CD4-positive, alpha-beta T cell treated with Interleukin-10 for 1 hour (primary cell): ENCODE results near the gene CD4.

ENCODE experiments used
- DNase-seq: peaks from one replicate; pipeline ENCODE4 v3.0.0-alpha.2; 2020

Gene CD4

DNA sequence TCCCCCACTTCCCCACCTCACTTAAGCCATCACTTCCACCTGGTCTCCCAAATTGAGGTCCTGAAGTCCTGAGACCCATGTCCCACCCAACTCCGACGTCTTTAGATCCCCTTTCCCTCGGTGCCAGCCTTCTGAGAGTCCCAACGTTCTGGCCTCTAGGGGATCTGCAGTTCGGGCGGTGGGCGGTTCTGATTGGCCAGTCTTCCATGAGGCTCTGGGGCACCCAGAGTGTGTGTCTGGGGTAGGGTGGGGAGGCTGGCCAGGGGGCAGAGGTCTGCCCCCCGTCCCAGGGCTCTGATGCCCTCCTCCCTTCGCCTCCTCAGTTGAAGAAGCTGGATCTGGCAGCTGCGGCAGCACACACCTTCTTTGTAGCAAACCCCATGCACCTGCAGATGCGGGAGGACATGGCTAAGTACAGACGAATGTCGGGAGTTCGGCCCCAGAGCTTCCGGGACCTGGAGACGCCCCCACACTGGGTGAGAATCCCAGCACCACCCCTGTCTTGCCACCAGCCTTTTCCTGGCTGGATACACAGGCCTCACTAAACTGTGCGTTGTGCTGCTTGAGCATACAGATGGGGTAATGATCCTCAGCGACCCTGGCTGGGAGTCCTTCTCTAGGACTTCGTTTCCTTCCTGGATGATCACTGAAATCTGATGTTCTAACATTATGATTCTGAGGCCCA is 40.4 kb downstream of the CD4 start:
- DNase-seq: no peak

DNA sequence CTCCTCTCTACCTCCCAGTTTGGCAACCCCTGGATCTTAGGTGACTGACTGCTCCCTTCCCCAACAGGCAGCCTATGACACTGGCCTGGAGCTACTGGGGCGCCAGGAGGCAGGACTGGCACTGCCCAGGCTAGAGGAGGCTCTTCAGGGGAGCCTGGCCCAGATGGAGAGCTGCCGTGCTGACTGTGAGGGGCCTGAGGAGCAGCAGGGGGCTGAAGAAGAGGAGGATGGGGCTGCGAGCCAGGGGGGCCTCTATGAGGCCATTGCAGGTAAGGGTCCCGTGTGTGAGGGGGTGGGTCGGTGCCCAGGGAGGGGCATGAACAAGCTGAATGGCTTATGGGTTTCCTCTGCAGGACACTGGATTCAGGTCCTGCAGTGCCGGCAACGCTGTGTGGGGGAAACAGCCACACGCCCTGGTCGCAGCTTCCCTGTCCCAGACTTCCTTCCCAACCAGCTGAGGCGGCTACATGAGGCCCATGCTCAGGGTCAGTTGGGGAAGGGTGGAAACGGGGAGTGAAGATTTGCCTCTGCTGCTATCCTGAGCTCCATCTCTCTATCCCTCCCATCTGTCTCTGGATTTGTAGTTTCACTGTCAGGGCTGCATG is 41.1 kb downstream of the CD4 start:
- no peak for DNase-seq

DNA sequence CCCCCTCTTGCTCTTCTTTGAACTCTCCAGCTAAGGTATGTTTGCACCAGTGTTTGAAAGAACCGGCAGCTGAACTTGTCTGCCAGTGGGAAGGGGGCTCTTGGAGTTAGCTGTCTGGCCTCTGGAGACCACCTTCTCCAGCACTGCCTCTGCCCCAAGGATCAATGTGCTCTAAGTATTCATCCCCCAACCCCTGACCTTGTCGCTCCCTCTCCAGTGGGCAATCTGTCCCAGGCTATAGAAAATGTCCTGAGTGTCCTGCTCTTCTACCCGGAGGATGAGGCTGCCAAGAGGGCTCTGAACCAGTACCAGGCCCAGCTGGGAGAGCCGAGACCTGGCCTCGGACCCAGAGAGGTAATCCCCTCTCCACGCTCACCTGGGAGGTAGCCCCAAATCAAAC is 41.7 kb downstream of the CD4 start:
- DNase-seq: no peak

DNA sequence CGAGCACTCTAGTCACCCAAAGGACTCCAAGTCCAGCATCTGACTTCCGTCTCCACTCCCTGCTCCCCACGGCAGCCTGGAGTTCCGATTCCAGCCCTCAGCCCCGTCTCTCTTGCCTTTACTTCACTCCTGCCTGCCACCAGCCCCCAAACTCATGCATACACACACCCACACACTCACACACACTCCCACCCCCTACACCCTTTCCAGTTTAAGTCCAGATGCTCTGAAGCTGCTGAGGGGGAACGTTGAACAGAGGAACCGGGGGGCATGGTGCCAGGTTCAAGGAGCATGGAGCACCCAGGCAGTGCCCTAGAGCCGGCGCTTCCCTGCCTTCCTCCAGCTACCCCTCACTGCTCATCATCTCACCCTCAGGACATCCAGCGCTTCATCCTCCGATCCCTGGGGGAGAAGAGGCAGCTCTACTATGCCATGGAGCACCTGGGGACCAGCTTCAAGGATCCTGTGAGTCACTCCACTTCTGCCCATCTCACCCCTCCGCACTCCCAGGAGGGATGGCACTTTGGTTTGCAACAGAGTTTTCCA is 42.2 kb downstream of the CD4 start:
- DNase-seq: no peak

DNA sequence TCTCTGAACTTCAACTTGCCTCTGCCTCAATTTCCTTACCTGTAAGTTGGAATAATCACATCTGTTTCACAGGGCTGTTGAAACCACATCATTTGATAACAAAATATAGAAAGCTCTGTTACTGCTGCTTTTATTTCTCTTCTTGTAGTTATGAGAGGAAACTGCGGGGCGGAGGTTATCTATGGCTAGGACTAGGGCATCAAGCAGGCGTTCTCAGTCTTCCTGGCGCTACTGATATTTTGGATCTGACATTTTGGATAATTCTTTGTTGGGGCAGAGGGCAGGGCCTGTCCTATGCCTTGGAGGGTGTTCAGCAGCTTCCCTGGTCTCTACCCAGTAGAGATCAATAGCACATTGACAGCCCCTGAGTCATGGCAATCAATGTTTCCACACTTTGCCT is 42.8 kb downstream of the CD4 start:
- no peak for DNase-seq

DNA sequence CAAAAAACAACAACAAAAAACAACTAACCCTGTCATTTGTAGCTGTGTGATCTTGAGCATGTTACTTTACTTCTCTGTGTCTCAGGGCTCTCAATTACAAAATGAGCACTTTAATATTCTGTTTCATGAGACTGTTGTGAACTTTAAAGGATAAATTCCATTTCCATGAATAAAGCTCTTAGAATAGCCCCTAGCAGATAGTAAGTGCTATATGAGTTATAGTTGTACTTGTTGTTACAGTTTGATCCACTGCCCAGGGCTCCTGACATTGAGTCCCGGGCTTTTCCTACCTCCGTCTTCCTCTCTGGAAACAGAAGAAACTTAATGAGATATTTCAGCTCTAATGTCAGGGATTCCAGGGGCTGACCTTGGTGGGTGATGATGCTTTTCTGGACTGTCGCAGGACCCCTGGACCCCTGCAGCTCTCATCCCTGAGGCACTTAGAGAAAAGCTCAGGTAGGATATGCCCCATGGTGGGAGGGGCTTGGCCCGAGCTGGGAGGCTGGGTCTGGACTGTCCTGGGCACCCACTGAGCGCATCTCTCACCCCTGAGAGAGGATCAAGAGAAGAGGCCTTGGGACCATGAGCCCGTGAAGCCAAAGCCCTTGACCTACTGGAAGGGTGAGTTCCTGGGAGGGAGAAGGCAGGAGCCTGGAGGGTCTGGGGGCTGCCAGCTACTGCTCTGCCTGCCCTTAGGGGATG is 44.0 kb downstream of the CD4 start:
- no peak for DNase-seq

DNA sequence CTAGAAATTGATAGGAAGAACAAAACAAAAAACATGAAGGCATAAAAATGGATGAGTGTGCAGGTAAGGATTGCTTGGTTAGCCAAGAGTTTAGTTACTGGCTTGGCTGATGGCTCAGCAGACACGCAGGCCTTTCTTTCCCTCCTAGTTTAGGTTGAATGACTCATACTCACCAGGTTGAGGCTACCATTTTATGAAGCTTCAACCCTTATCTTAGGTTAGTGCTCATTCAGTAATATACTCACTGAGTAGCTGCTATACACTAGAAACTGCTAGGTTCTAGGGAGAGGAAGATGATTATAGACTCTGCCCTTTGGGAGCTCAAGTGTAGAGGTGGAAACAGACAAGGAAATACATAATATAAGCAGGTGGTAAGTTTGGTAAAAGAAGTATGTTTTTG is 44.9 kb downstream of the CD4 start:
- no peak for DNase-seq

DNA sequence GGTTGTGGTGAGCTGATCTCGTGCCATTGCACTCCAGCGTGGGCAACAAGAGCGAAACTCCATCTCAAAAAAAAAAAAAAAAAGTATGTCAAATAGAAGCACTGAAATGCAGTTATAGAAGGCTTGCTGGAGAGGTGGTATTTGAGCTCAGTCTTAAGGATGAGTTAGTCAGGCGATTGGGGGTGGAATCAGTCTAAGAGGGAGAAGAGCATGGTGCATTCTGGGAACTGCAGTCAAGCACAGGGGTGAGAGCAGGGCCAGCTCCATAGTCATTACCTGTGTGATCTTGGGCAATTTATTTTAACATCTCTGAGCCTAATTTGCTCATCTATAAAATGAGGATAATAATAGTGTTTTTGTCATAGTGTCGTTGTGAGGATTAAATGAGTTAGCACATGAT is 45.5 kb downstream of the CD4 start:
- no peak for DNase-seq

DNA sequence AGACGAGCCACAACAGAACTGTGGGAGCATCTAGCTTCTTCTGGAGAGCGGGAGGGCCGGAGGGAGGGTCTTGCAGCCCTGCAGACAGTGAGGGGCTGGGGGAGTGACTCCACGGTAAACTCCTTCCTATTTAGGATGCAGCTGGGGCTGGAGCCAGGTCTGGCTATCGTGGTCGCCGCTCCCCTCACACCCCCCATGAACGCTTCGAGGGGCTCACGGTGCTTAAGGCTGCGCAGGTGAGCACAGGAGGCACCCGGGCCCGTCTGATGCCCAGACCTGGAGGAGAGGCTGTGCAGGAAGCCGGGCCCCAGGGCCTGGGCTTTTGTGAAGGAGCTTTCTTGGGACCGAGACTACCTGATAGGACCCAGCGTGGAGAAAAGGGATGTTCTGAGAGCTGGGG is 47.5 kb downstream of the CD4 start:
- DNase-seq: no peak

DNA sequence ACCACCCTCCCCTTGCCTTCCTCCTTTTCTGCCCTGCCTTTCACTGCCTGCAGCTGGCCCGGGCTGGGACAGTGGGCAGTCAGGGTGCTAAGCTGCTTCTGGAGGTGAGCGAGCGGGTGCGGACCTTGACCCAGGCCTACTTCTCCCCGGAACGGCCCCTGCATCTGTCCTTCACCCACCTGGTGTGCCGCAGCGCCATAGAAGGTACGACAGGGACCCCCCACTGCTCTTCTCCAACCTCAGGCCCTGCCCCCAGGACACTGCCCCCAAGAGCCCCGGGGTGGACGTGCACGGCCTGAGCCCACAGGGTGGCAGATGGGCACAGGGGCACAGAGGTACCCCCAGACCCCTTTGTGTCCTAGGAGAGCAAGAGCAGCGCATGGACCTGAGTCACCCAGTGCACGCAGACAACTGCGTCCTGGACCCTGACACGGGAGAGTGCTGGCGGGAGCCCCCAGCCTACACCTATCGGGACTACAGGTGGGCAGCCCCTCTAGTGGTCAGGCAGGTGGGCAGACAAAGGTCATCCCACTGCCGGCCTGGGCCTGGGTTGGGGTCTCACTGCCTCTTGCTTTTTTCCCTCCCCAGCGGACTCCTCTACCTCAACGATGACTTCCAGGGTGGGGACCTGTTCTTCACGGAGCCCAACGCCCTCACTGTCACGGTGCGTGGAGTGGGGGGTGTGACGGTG is 48.2 kb downstream of the CD4 start:
- DNase-seq: no peak

DNA sequence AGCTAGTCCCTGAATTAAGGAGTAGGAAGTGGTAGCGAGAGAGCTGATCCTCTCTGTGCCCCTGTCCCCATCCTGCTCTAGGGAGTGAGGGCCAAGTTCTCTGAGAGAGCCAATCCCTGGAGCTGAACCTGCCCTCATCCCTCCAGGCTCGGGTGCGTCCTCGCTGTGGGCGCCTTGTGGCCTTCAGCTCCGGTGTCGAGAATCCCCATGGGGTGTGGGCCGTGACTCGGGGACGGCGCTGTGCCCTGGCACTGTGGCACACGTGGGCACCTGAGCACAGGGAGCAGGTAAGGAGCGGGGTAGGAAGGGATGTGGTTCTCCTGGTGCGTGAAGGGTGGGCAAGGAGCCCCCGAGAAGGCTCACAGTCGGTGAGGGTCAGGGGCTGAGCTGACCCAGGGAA is 49.5 kb downstream of the CD4 start:
- no peak for DNase-seq

DNA sequence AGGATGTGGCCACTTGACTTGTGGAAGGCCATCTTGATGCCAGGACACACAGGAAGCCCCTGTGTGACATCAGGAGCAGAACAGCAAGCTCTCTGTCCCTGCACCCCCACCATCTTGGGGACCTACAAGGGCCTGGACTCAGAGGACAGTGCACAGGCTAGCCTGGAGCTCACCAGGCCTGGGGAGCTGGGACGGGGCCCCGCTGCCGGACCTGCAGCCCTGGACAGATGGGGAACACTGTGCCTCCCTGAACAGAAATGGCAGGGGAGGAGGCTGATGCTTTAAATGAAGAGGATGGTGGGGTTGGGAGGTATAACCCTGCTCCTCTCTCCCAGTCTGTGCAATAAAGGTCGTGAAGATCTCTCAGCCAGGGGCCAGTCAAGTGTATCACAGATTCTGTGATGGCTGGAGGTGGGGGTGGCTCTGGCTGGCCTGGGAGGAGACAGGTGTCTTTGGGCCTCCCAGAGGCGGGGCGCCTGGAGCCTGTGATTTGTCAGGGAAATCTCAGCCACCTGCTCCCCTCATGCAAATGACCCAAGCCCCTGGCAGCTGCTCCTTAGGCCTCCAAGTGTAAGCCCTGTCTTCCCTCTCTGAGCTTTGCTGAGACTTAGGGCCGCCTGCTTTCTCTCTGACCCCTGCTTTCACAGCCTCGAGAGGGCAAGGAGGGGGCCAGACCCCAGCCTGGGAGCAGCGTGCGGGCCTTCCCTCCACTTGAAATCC is 50.3 kb downstream of the CD4 start:
- DNase-seq: no peak

DNA sequence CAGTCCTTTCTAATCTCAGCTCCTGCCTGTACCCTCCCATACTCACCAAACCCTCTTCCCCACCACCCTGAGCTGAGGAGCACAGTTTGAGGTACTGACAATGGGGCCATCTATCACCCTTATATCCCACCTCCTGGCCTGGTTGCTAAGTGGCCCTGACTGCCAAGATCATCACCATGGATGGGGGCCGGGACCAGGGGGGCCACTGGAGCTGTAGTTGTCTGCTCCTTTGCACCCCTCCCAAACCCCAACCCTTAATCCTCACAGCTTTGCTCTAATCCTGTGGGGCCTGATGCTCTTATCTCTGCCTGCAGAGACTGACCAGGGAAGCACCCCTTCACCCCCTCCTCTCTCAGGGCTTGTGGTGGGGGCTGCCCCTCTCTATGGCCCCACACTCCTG is 51.0 kb downstream of the CD4 start:
- DNase-seq: no peak

DNA sequence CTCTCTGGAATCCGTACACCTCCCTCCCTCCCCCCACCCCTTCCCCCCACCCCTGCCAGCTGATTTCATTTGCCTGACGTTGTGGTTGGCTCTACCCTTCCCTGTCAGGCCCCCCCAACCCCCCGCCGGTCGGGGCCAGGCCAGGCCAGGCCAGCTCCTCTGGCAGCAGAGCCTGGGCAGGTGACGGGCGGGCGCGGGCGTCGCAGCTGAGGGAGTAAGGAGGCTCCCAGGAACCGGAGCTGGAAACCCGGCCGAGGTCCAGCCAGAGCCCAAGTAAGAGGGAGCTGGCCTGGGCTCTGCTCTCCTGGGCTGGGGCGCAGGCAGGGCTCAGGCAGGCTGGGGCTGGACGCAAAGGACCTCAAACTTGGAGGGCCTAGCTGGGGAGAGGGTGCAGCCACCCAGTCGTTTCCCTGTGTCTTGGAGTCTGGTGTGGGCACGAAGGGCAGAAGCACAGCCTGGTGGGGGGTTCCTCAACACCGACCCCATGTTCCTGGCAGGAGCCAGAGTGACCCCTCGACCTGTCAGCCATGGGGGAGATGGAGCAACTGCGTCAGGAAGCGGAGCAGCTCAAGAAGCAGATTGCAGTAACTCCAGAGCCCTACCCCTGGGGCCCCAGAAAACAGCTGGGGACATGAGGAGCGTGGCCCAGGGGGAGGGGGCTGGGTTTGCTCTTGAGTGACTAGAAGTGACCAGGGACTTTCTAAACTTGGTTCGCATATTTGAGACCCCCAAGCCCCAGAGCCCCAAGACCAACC is 51.6 kb downstream of the CD4 start, which contains the start of gene GNB3:
TSS of gene GNB3 (plus strand) at position 165 of the 755 bp plus-strand sequence. CDS start at position 528, 363 bp downstream.
- DNase-seq: no peak

DNA sequence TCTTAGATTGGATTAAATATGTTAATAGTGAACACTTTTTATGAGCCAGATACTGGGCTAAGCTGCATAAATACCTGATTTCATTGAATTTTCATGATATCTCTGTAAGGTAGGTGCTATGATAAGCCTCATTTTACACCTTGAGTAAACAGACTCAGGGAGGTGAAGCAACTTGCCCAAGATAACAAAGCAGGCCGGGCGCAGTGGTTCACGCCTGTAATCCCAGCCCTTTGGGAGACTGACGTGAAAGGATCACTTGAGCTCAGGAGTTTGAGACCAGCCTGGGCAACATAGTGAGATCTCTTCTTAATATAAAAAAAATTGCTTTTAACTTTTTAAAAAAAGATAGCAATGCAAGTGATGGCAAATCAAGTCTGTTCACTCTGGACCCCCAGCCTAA is 52.7 kb downstream of the CD4 start:
- DNase-seq: no peak

DNA sequence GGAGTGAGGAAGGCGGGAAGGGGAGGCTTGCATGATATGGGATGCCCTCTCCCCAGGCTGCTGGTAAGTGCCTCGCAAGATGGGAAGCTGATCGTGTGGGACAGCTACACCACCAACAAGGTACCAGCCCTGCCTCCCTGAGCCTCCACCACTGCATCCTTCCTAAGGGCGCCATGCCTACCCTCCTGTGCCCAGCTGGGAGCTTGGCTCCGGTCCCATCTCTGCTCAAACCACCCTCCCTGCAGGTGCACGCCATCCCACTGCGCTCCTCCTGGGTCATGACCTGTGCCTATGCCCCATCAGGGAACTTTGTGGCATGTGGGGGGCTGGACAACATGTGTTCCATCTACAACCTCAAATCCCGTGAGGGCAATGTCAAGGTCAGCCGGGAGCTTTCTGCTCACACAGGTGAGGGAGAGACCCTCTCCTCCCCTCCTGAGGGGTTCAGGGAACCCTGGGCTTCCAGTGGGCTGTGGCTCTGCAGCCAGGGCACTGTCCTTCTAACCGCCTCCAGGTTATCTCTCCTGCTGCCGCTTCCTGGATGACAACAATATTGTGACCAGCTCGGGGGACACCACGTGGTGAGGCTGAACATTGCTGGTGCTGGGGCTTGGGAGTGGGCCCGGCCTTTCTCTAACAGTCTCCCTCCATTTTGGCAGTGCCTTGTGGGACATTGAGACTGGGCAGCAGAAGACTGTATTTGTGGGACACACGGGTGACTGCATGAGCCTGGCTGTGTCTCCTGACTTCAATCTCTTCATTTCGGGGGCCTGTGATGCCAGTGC is 54.0 kb downstream of the CD4 start:
- no peak for DNase-seq

DNA sequence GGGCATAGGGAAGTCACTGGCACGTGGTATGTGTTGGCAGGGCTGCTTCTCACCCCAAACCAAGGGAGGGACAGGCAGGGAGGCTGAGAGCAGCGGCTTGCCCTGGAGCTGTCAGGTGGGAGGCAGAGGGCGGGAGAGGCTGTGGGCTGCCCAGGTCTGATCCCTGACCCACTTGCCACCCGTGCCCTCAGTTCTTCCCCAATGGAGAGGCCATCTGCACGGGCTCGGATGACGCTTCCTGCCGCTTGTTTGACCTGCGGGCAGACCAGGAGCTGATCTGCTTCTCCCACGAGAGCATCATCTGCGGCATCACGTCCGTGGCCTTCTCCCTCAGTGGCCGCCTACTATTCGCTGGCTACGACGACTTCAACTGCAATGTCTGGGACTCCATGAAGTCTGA is 56.1 kb downstream of the CD4 start:
- no peak for DNase-seq

DNA sequence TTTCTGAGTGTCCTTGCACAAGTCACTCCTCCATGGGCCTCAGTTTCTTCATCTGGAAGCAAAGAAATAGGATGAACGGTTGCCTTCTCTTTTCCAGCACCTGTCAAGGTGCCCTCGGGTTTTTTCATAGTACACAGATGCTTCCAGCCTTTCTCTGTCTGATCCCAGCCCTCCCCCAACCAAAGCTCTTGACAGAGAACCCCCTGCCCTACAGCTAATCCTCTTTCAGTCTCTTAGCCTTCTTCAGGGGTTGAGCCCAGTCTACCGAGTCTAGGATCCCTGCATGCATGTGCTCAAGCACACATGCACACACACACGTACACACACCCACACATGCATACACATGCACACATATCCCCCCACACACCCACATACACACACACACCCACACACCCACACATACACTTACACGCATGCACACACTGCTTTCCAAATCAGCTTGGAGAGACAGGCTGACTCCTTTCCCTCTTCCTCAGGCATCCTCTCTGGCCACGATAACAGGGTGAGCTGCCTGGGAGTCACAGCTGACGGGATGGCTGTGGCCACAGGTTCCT is 57.1 kb downstream of the CD4 start:
- DNase-seq: no peak

DNA sequence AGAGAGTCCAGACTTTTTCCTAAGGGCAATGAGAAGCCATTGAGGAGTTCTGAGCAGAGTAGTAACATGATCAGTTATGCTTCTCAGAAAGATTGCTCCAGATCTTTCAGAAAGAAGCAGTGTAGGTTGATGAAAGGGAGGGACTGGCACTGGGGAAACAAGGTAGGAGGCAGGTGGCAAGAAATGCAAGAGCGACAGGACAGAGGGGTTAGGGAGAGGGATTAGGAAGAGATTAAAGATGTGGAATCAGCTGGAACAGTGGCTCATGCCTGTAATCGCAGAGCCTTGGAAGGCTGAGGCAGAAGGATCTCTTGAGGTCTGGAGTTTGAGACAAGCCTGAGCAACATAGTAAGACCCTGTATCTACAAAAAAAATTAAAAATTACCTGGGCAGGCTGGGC is 58.3 kb downstream of the CD4 start:
- no peak for DNase-seq

DNA sequence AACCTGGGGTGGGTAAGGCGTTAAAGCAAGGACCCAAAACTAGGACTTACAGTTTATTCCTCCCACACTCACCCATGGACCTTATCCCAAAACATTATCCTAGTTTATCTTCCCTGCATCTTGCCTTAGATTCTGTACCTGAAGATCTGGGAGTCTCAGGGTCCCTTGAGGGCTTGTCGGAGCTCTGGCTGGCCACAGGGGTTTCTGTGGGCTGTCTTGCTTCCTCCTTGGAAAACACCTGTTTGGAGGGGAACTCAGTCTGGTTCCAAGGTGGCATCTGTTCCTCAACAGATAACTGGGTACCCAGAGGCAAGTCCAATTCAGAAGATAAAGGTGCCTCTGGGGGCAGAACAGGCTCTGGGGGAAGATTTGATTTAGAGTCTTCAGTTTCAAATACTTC is 60.1 kb downstream of the CD4 start:
- no peak for DNase-seq
